ENCODE measurements around the gene SPHK1. TPM values are rescaled to one million over a fixed set of nuclear protein-coding genes. Genes with fewer than 3 reads are reported as not detected.
"Not testable (repeated sequence)": the region's sequence is repeated elsewhere in the genome, so short reads cannot be mapped to it uniquely, and the experiment has no call there.

SPHK1 gene
- total RNA-seq, 1 experiment from 2014 or later: 60.4 TPM

- DNase-seq (ENCODE audit: low read depth, low spot score): no peak
- in situ Hi-C loops (cut with HindIII; ENCODE audit: low pct_unique_long_range_greater_than_20kb, low sequenced_read_pairs): no loop called here
Observed at GRCh38 chr17:76357597-76358158, 26.7 kb upstream of the SPHK1 start.

GRCh38 chr17:76359375-76359774, 25.0 kb upstream of the SPHK1 start:
- no peak for DNase-seq (ENCODE audit: low read depth, low spot score)
- in situ Hi-C loops (cut with HindIII; ENCODE audit: low pct_unique_long_range_greater_than_20kb, low sequenced_read_pairs): no loop called here

GRCh38 chr17:76359776-76360175, 24.6 kb upstream of the SPHK1 start:
- DNase-seq (ENCODE audit: low read depth, low spot score); in situ Hi-C loops (cut with HindIII; ENCODE audit: low pct_unique_long_range_greater_than_20kb, low sequenced_read_pairs): not testable (repeated sequence)

- no peak for DNase-seq (ENCODE audit: low read depth, low spot score)
- in situ Hi-C loops (cut with HindIII; ENCODE audit: low pct_unique_long_range_greater_than_20kb, low sequenced_read_pairs): no loop called here
Observed at GRCh38 chr17:76360461-76360860, 23.9 kb upstream of the SPHK1 start.

GRCh38 chr17:76363107-76363842, 21.1 kb upstream of the SPHK1 start:
- in situ Hi-C loops (cut with HindIII; ENCODE audit: low pct_unique_long_range_greater_than_20kb, low sequenced_read_pairs): no loop called here
- no peak for DNase-seq (ENCODE audit: low read depth, low spot score)

GRCh38 chr17:76365256-76365903, 19.0 kb upstream of the SPHK1 start:
- DNase-seq (ENCODE audit: low read depth, low spot score): peak; percentile 74
- in situ Hi-C loops (cut with HindIII; ENCODE audit: low pct_unique_long_range_greater_than_20kb, low sequenced_read_pairs): no loop called here

- in situ Hi-C loops (cut with HindIII; ENCODE audit: low pct_unique_long_range_greater_than_20kb, low sequenced_read_pairs): no loop called here
- DNase-seq (ENCODE audit: low read depth, low spot score): no peak
Observed at GRCh38 chr17:76366247-76366646, 18.2 kb upstream of the SPHK1 start.

- DNase-seq (ENCODE audit: low read depth, low spot score): no peak
- in situ Hi-C loops (cut with HindIII; ENCODE audit: low pct_unique_long_range_greater_than_20kb, low sequenced_read_pairs): no loop called here
Observed at GRCh38 chr17:76367642-76368041, 16.8 kb upstream of the SPHK1 start.

- in situ Hi-C loops (cut with HindIII; ENCODE audit: low pct_unique_long_range_greater_than_20kb, low sequenced_read_pairs): no loop called here
- no peak for DNase-seq (ENCODE audit: low read depth, low spot score)
Observed at GRCh38 chr17:76368545-76368944, 15.9 kb upstream of the SPHK1 start.

- in situ Hi-C loops (cut with HindIII; ENCODE audit: low pct_unique_long_range_greater_than_20kb, low sequenced_read_pairs): no loop called here
- DNase-seq (ENCODE audit: low read depth, low spot score): no peak
Observed at GRCh38 chr17:76369379-76369778, 15.0 kb upstream of the SPHK1 start.

GRCh38 chr17:76369804-76370203, 14.6 kb upstream of the SPHK1 start:
- in situ Hi-C loops (cut with HindIII; ENCODE audit: low pct_unique_long_range_greater_than_20kb, low sequenced_read_pairs): no loop called here
- no peak for DNase-seq (ENCODE audit: low read depth, low spot score)

- in situ Hi-C loops (cut with HindIII; ENCODE audit: low pct_unique_long_range_greater_than_20kb, low sequenced_read_pairs): no loop called here
- peak; percentile 49 for DNase-seq (ENCODE audit: low read depth, low spot score)
Observed at GRCh38 chr17:76370261-76370993, 14.0 kb upstream of the SPHK1 start.

- in situ Hi-C loops (cut with HindIII; ENCODE audit: low pct_unique_long_range_greater_than_20kb, low sequenced_read_pairs): no loop called here
- DNase-seq (ENCODE audit: low read depth, low spot score): peak; percentile 84
Observed at GRCh38 chr17:76371656-76372628, 12.5 kb upstream of the SPHK1 start.

- no peak for DNase-seq (ENCODE audit: low read depth, low spot score)
- in situ Hi-C loops (cut with HindIII; ENCODE audit: low pct_unique_long_range_greater_than_20kb, low sequenced_read_pairs): no loop called here
Observed at GRCh38 chr17:76376318-76377133, 7.9 kb upstream of the SPHK1 start.

- DNase-seq (ENCODE audit: low read depth, low spot score): no peak
- in situ Hi-C loops (cut with HindIII; ENCODE audit: low pct_unique_long_range_greater_than_20kb, low sequenced_read_pairs): no loop called here
Observed at GRCh38 chr17:76378548-76379274, 5.7 kb upstream of the SPHK1 start.

- in situ Hi-C loops (cut with HindIII; ENCODE audit: low pct_unique_long_range_greater_than_20kb, low sequenced_read_pairs): no loop called here
- DNase-seq (ENCODE audit: low read depth, low spot score): no peak
Observed at GRCh38 chr17:76379275-76379641, 5.2 kb upstream of the SPHK1 start.
